ENCODE results near the gene RNF38. TPM values are rescaled to one million over a fixed set of nuclear protein-coding genes. Genes with fewer than 3 reads are reported as not detected.

RNF38 gene
- total RNA-seq, 1 experiment from 2014 or later: 60.2 TPM

DNA sequence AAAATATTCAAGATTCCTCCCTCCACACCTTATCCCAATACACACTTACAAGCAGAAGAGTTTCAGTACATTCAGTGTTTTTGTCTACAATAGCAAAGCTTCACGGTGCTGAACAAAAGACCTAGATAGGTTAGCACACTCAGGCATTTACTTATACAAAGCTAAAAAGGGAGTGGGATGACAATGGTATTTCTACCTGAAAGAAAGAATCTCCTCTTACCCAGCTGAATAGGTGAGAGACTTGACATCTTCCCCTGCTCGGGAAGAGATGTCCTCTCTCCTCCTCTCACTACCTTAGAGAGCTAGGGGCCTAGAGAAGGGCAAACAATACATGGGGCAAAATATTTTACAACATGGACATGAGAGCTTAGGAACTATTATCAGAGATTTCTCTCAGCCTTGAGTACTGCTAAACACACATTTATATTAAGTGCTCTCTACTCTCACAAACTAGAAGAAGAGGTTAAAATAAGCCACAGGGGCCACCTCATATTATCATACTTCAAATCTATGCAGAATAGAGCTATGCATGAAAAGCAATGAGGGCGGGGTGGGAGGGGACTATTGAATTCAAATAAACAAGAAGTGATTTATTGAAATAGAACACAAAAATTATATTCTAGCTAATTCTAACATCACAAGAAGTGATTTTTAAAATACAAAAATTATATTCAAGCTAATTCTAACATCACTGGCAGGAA is 38.6 kb upstream of the RNF38 start:
- H2BK5ac ChIP-seq (ENCODE audit: insufficient read length, low read length): no peak overlapping the region
- no peak overlapping the region for H4K8ac ChIP-seq (replicated peaks; ENCODE audit: insufficient read length, low read depth, low read length)
- no peak overlapping the region for H3K4ac ChIP-seq (ENCODE audit: low read depth, low read length)
- no peak overlapping the region for H2BK120ac ChIP-seq (ENCODE audit: low read depth, low read length, poor library complexity, severe bottlenecking)
- no peak overlapping the region for H2AFZ ChIP-seq (ENCODE audit: low read length)
- WGBS (ENCODE audit: extremely low coverage, insufficient read length, low lambda C conversion rate): no CpG with 5 or more reads among the region's 3 CpGs
- no peak overlapping the region for H2BK12ac ChIP-seq (ENCODE audit: insufficient read length, low read depth, low read length)
- no peaks in the 10 kb centered on the region for H3K27me3 ChIP-seq (ENCODE audit: insufficient read depth, low read length)
- peak overlapping the region; percentile 29 to 81 (median 59); a peak in 6 of 7 replicates for H3K27ac Mint-ChIP-seq
- no peak overlapping the region for H3T11ph ChIP-seq (ENCODE audit: low read length)
- H3K23ac ChIP-seq (ENCODE audit: insufficient read length, low read depth, low read length): no peak overlapping the region
- no peak overlapping the region for H2AK5ac ChIP-seq (ENCODE audit: insufficient read length, low read length)
- no peaks in the 10 kb centered on the region for H3K9me3 Mint-ChIP-seq
- no peak overlapping the region for H3K4me3 Mint-ChIP-seq
- H3K18ac ChIP-seq (ENCODE audit: insufficient read length, low read depth, low read length): no peak overlapping the region
- no peak overlapping the region for H2BK15ac ChIP-seq (ENCODE audit: low read depth, low read length)
- H3K27me3 Mint-ChIP-seq (ENCODE audit: low read depth): no peaks in the 10 kb centered on the region
- H3K36me3 Mint-ChIP-seq (ENCODE audit: insufficient read depth in 1 of 3, low read depth in 3 of 3): 0 out of 7 replicates have a peak, but pooled peaks cover 0 to 4% (median 2%) of the 10 kb centered on the region in 3 experiments
- no peak overlapping the region for H3K9ac ChIP-seq (ENCODE audit: extremely low read depth, insufficient read length, low read length)
- no peak overlapping the region for H3K56ac ChIP-seq (ENCODE audit: insufficient read length, low read depth, low read length)
- H3K4me1 Mint-ChIP-seq: peaks cover 42 to 55% of the 10 kb centered on the region in 2 experiments
- TF ChIP-seq, protein P1, sequence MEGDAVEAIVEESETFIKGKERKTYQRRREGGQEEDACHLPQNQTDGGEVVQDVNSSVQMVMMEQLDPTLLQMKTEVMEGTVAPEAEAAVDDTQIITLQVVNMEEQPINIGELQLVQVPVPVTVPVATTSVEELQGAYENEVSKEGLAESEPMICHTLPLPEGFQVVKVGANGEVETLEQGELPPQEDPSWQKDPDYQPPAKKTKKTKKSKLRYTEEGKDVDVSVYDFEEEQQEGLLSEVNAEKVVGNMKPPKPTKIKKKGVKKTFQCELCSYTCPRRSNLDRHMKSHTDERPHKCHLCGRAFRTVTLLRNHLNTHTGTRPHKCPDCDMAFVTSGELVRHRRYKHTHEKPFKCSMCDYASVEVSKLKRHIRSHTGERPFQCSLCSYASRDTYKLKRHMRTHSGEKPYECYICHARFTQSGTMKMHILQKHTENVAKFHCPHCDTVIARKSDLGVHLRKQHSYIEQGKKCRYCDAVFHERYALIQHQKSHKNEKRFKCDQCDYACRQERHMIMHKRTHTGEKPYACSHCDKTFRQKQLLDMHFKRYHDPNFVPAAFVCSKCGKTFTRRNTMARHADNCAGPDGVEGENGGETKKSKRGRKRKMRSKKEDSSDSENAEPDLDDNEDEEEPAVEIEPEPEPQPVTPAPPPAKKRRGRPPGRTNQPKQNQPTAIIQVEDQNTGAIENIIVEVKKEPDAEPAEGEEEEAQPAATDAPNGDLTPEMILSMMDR (conservative IDR thresholded peaks at IDR 0.05): no peak
- H3K27ac ChIP-seq (ENCODE audit: insufficient read length, low read depth, low read length): no peak overlapping the region
- H3K79me2 ChIP-seq (ENCODE audit: insufficient read depth, low read length): peaks cover 5% of the 10 kb centered on the region; the same call in 1 of the 2 replicates
- peaks cover 2% of the 10 kb centered on the region; the same call in 1 of the 2 replicates for H3K4me1 ChIP-seq (ENCODE audit: insufficient read depth, low read length)
- no peak overlapping the region for H4K5ac ChIP-seq (ENCODE audit: insufficient read length, low read depth, low read length)
- no peak overlapping the region for H4K91ac ChIP-seq (ENCODE audit: insufficient read length, low read depth, low read length)
- no peak for DNase-seq
- no peak overlapping the region for H2BK20ac ChIP-seq (ENCODE audit: low read depth, low read length, poor library complexity, severe bottlenecking)
- H3K4me2 ChIP-seq (ENCODE audit: insufficient read depth, insufficient read length, low read length): no peak overlapping the region
- H4K20me1 ChIP-seq (ENCODE audit: control insufficient read depth, insufficient read depth, insufficient read length): no peaks in the 10 kb centered on the region
- H3K79me1 ChIP-seq (ENCODE audit: insufficient read depth, low read depth, low read length, poor library complexity, severe bottlenecking): peaks cover 13% of the 10 kb centered on the region
- no peaks in the 10 kb centered on the region for H3K23me2 ChIP-seq (ENCODE audit: insufficient read length, low read depth, low read length, poor library complexity, severe bottlenecking)
- no peak overlapping the region for H3K14ac ChIP-seq (ENCODE audit: insufficient read depth, low read length)
- H3K9me3 ChIP-seq (ENCODE audit: control insufficient read depth, low read depth, low read length): no peaks in the 10 kb centered on the region
